CD4-positive, CD25-positive, alpha-beta regulatory T cell (primary cell): ENCODE data around the gene MAP2K3. TPM values are rescaled to one million over a fixed set of nuclear protein-coding genes. Genes with fewer than 3 reads are reported as not detected.

Experiments
- ATAC-seq, 2 donors: fragments of 150-1000 bp; cut with Tn5 transposase; one replicate each; pipeline ENCODE4 v1.10.0; 2021; ENCODE audit warnings: low read depth in 2 of 2, moderate number of reproducible peaks in 2 of 2, moderate library complexity in 1 of 2
- DNase-seq, 3 donors: peaks; one replicate each; pipeline versions ENCODE4 v3.0.0 to v3.0.0-alpha.2; 2012 to 2022; ENCODE audit warnings: mixed read lengths in 1 of 3
- H3K27ac ChIP-seq: one replicate; pipeline ENCODE4 v1.7.0; 2013; ENCODE audit warnings: mild to moderate bottlenecking, low read length; ENCODE audit not compliant: insufficient read depth, poor library complexity, severe bottlenecking
- H3K27me3 ChIP-seq: one replicate; pipeline ENCODE4 v1.7.0; 2013; ENCODE audit warnings: low read length; ENCODE audit not compliant: control insufficient read depth, insufficient read depth
- H3K36me3 ChIP-seq: one replicate; pipeline ENCODE4 v1.7.0; 2013; ENCODE audit warnings: mild to moderate bottlenecking, low read length, moderate library complexity; ENCODE audit not compliant: control insufficient read depth, insufficient read depth
- H3K4me1 ChIP-seq: 2 replicates; pipeline ENCODE4 v1.7.0; 2013; ENCODE audit warnings: mild to moderate bottlenecking, low read length; ENCODE audit not compliant: insufficient read depth, control insufficient read depth, poor library complexity, severe bottlenecking
- H3K4me3 ChIP-seq: one replicate; pipeline ENCODE4 v1.7.0; 2013; ENCODE audit warnings: low read depth, mild to moderate bottlenecking, low read length, moderate library complexity
- H3K9me3 ChIP-seq, 2 experiments: 1 replicate in 1 of 2; 2 replicates in 1 of 2; pipeline ENCODE4 v1.7.0; 2013; ENCODE audit warnings: low read length in 2 of 2, mild to moderate bottlenecking in 1 of 2, moderate library complexity in 1 of 2; ENCODE audit not compliant: control insufficient read depth in 2 of 2
- H3K27ac Mint-ChIP-seq, 3 donors: one replicate each; pipeline ENCODE4 v1.8.0; 2020 to 2022; ENCODE audit warnings: mild to moderate bottlenecking in 3 of 3, mixed read lengths in 3 of 3, moderate library complexity in 2 of 3
- H3K27me3 Mint-ChIP-seq: one replicate; pipeline ENCODE4 v1.8.0; 2022; ENCODE audit warnings: mild to moderate bottlenecking, mixed read lengths
- H3K36me3 Mint-ChIP-seq: one replicate; pipeline ENCODE4 v1.8.0; 2020; ENCODE audit warnings: mixed read lengths
- H3K4me1 Mint-ChIP-seq, 4 donors: one replicate each; pipeline ENCODE4 v1.8.0; 2020 to 2022; ENCODE audit warnings: mixed read lengths in 4 of 4, mild to moderate bottlenecking in 1 of 4
- H3K4me3 Mint-ChIP-seq, 4 donors: one replicate each; pipeline ENCODE4 v1.8.0; 2020 to 2022; ENCODE audit warnings: mild to moderate bottlenecking in 4 of 4, mixed read lengths in 4 of 4, moderate library complexity in 3 of 4
- H3K9me3 Mint-ChIP-seq, 7 donors: one replicate each; pipeline ENCODE4 v1.8.0; 2020 to 2022; ENCODE audit warnings: mixed read lengths in 7 of 7, mild to moderate bottlenecking in 3 of 7, moderate library complexity in 2 of 7
- polyA plus RNA-seq, 4 donors: library from polyadenylated mRNA; unstranded; fragments of 300-500 nt; fragmentation: Illumina TruSeq; gene quantifications; one replicate each; pipeline ENCODE4 v1.2.3, GENCODE V29; 2021
- total RNA-seq: library from RNA; stranded (reverse); gene quantifications from one replicate; pipeline ENCODE4 v1.2.3, GENCODE V29; 2022

Gene MAP2K3
- total and polyA plus RNA-seq, 5 donors from 2014 or later = 63.4 to 71.9 (median 70.6) TPM

DNA sequence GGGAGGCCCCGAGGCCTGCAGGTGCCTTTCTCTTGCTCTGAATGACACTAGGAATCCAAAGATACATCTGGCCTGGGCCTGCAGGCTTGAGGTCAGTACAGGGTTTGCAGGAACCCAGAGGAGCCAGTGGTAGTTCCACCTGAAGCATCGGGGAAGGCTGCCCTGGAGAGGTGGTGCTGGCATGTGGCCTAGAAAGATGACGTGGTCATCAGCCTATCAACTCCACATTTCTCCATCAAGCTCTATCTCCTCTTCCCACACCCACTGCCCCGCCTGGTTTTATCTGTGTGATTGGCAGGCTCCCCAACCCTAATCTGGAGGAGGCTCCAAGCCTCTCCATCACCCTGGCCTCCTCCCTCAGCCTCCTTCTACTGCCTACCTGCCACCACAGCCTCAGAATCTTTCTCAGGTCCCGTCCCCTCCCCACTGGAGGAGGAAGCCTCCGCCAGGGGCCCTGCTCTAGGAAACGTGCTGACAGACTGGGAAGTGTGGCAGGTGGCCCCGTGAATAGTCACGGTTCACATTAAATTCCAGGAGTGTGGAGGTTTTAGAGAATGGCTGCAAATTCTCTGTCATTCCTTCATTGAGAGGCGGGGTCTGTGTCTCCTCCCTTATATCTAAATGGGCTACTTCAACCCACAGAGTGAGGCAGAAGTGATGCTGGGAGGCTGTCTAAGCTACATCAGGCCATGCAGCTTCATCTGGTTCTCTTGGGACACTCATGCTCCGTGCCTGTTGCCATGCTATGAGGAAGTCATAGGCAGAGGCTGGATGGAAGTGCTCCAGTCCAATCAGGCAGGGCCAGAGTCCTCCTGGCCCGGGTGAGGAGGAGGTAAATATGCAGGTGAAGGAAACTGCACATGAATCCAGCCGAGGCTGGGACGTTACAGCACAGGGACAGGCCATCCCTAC, 11.4 kb upstream of the MAP2K3 start:
- H3K9me3 Mint-ChIP-seq = no peaks in the 10 kb centered on the region
- no peaks in the 10 kb centered on the region for H3K36me3 Mint-ChIP-seq
- DNase-seq (no peak), ATAC-seq (no peak)
- H3K27me3 Mint-ChIP-seq = no peaks in the 10 kb centered on the region
- H3K4me1 Mint-ChIP-seq = peaks cover under 1 to 39% (median 24%) of the 10 kb centered on the region in 4 donors
- H3K36me3 ChIP-seq = no peaks in the 10 kb centered on the region
- no peak overlapping the region for H3K27ac ChIP-seq
- H3K27me3 ChIP-seq = no peaks in the 10 kb centered on the region
- peak overlapping the region in 1 of 3 donors; percentile 43 for H3K27ac Mint-ChIP-seq
- H3K4me3 ChIP-seq = no peak overlapping the region
- H3K9me3 ChIP-seq = no peaks in the 10 kb centered on the region
- peak overlapping the region in 1 of 4 donors; percentile 66 for H3K4me3 Mint-ChIP-seq
- H3K4me1 ChIP-seq = peaks cover 31% of the 10 kb centered on the region

DNA sequence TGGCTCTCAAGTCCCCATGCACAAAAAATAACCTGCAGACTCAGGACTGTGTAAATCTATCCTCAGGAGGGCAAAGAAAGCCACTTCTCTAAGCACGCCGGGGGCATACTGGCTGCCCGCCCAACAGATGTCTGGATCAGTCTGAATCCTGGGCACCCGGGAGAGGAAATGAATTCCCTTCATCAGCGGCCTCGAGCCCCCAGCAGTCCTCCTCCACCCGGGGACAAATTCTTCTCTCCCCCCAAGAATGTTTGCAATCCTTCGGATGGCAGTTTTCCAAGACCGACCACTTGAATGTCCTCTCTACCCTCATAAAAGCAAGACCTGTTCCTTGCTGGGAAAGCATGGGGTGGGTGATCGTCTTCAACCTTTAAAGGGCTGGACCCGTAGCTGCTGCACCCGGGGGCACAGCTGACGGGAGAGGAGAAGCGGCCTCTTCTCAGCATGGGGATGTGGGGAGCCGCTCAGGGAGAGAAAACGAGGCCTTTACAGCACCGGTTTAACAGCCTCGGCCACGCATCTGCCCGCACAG, 9.4 kb upstream of the MAP2K3 start:
- Histone ChIP-seq H3K27ac (peak overlapping the region; percentile 89), H3K27me3 (no peaks in the 10 kb centered on the region), H3K4me3 (peak overlapping the region; percentile 19), H3K9me3 (no peaks in the 10 kb centered on the region), H3K36me3 (no peaks in the 10 kb centered on the region), H3K4me1 (peaks cover 39% of the 10 kb centered on the region)
- ATAC-seq (peak in 1 of 2 donors; percentile 1), DNase-seq (no peak)
- peak overlapping the region; percentile 66 to 96 (median 90) for H3K4me3 Mint-ChIP-seq
- H3K9me3 Mint-ChIP-seq = no peaks in the 10 kb centered on the region
- no peaks in the 10 kb centered on the region for H3K27me3 Mint-ChIP-seq
- H3K36me3 Mint-ChIP-seq = no peaks in the 10 kb centered on the region
- peak overlapping the region in 1 of 3 donors; percentile 42 for H3K27ac Mint-ChIP-seq
- H3K4me1 Mint-ChIP-seq = peaks cover 9 to 44% (median 27%) of the 10 kb centered on the region in 4 donors

DNA sequence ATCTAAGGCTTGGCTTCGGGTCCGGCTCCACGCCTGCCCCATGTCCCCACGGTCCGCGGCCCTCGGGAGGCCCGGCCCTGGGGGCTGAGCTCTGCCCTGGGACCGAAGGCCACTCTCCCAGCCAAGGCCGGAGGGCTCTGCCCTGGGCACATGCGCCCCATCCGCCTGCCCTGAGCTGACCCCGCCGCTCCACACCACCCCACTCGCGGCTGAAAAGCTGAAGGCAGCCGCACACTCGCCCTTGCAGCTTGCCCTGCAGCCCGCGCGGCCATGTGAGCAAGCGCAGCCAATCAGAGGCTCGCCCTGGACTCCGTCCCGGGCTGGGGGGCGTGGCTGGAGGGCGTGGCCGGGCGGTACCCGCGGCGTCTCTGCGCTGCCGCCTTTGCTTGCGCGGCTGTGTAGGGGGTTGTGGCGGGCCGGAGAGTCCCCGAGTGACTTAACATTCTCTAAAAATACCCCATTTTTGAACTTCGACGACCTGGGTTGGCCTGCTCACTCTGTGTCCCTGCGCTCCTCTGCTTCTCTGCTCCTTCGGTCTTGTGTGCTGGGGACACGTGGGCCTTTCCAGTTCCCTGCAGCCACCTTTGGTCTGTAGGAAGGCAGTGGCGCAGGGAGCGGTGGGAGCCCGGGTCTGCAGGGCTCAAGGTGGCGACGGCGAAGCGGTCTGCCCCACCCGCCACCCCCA, 8.8 kb upstream of the MAP2K3 start:
- peak overlapping the region; percentile 89 for H3K27ac ChIP-seq
- peaks cover 9 to 50% (median 31%) of the 10 kb centered on the region in 4 donors for H3K4me1 Mint-ChIP-seq

DNA sequence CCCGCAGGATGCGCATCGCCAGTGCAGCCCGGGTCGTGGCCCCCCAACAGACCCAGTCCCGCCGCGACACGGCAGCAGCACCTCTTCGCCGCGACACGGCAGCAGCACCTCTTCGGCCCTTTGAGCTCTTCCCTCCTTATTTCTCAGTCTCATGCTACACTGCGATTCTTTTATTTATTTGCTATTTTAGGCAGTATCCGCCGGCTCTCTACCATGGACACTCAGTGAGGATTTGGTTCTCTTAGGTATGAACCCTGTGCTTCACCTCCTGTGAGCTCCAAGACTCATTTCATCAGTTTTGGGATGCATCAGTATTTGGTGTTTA, 8.3 kb upstream of the MAP2K3 start:
- Mint-ChIP-seq H3K4me1 (peaks cover 9 to 52% (median 31%) of the 10 kb centered on the region in 4 donors), H3K4me3 (peak overlapping the region; percentile 66 to 96 (median 90)), H3K27ac (peak overlapping the region; percentile 75 to 92 (median 89)), H3K9me3 (no peaks in the 10 kb centered on the region), H3K36me3 (no peaks in the 10 kb centered on the region), H3K27me3 (no peaks in the 10 kb centered on the region)
- peaks cover 43% of the 10 kb centered on the region for H3K4me1 ChIP-seq
- H3K27me3 ChIP-seq = no peaks in the 10 kb centered on the region
- peak overlapping the region; percentile 71 for H3K4me3 ChIP-seq
- H3K27ac ChIP-seq = peak overlapping the region; percentile 89
- H3K9me3 ChIP-seq = no peaks in the 10 kb centered on the region
- DNase-seq (no peak), ATAC-seq (no peak)
- no peaks in the 10 kb centered on the region for H3K36me3 ChIP-seq

More for the DNA sequence above, 8.8 kb upstream of the MAP2K3 start:
- H3K36me3 Mint-ChIP-seq = no peaks in the 10 kb centered on the region
- DNase-seq (peak; percentile 86 to 92 (median 91)), ATAC-seq (peak; percentile 83 to 85)
- peak overlapping the region; percentile 75 to 89 (median 85) for H3K27ac Mint-ChIP-seq
- Histone ChIP-seq H3K27me3 (no peaks in the 10 kb centered on the region), H3K4me1 (peaks cover 43% of the 10 kb centered on the region), H3K4me3 (peak overlapping the region; percentile 51), H3K9me3 (no peaks in the 10 kb centered on the region), H3K36me3 (no peaks in the 10 kb centered on the region)
- peak overlapping the region; percentile 66 to 96 (median 90) for H3K4me3 Mint-ChIP-seq
- H3K9me3 Mint-ChIP-seq = no peaks in the 10 kb centered on the region
- H3K27me3 Mint-ChIP-seq = no peaks in the 10 kb centered on the region

DNA sequence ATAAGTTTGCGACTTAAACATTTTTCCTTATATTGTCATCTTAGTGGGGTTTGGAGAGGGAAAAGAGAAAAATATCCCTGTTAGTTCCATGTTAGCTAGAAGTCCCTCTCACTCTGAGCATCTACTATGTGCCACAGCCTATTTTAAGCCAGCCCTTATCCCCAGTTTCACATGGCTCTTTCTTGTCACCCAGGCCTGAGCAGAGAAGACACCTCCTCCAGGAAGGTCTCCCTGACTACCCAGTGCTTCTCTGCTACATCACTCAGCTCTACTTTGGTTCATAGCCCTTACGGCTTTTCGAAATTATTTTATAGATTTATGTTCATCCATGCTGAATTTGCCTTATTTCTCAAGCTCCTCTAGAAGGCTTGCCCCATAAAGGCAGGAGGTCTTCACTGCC, 7.2 kb upstream of the MAP2K3 start:
- H3K36me3 Mint-ChIP-seq = no peaks in the 10 kb centered on the region
- H3K9me3 Mint-ChIP-seq = no peaks in the 10 kb centered on the region
- peaks cover 43% of the 10 kb centered on the region for H3K4me1 ChIP-seq
- H3K27ac Mint-ChIP-seq = peak overlapping the region in 2 of 3 donors; percentile 11 to 88
- ATAC-seq (no peak), DNase-seq (no peak)
- peak overlapping the region in 3 of 4 donors; percentile 23 to 66 (median 59) for H3K4me3 Mint-ChIP-seq
- H3K27ac ChIP-seq = no peak overlapping the region
- H3K4me1 Mint-ChIP-seq = peaks cover 9 to 53% (median 32%) of the 10 kb centered on the region in 4 donors
- no peaks in the 10 kb centered on the region for H3K36me3 ChIP-seq
- no peaks in the 10 kb centered on the region for H3K27me3 ChIP-seq
- no peaks in the 10 kb centered on the region for H3K9me3 ChIP-seq
- H3K4me3 ChIP-seq = no peak overlapping the region
- H3K27me3 Mint-ChIP-seq = no peaks in the 10 kb centered on the region

DNA sequence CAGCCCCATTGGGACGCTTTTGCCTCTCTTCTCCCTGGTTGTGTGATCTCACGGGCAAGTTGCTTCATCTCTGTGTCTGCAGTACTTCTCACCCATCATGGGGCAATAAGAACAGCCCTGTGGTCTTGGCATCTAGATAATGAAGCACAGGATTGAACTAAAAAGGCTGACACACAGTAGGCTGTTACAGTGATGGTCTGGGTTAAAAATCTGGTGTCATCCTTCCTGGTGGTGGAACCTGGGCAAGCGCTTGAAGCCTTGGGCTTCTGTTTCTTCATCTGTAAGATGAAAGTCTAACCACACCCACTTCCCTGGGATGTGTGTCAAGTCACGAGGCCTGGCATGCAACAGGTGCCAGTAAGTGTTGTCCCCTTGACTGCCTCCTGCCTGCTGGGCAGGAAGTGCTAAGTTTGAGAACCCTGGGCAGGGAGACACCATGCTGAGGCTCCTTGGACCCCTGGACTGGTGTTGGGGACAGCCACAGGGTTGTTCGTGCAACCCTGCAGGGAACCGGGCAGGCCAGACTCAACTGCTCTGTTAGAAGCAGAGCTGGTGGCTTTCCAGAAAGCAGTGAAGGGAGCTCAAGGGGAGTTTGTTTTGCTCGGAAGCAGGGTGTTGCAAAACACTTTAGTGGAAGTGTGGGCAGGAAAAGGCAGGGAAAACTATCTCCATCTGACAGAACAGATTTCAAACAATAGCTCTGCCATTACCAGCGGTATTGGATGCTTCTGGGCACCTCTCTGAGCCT, 5.9 kb upstream of the MAP2K3 start:
- Histone ChIP-seq H3K27me3 (no peaks in the 10 kb centered on the region), H3K4me1 (peaks cover 47% of the 10 kb centered on the region), H3K36me3 (no peaks in the 10 kb centered on the region), H3K27ac (peak overlapping the region; percentile 60), H3K4me3 (peak overlapping the region; percentile 24), H3K9me3 (no peaks in the 10 kb centered on the region)
- Mint-ChIP-seq H3K27ac (peak overlapping the region; percentile 89 to 96 (median 91)), H3K9me3 (no peaks in the 10 kb centered on the region), H3K4me1 (peaks cover 9 to 56% (median 35%) of the 10 kb centered on the region in 4 donors), H3K4me3 (peak overlapping the region; percentile 42 to 95 (median 78)), H3K36me3 (no peaks in the 10 kb centered on the region), H3K27me3 (no peaks in the 10 kb centered on the region)
- peak; percentile 18 to 33 for ATAC-seq
- DNase-seq = peak in 2 of 3 donors; percentile 58 to 92

DNA sequence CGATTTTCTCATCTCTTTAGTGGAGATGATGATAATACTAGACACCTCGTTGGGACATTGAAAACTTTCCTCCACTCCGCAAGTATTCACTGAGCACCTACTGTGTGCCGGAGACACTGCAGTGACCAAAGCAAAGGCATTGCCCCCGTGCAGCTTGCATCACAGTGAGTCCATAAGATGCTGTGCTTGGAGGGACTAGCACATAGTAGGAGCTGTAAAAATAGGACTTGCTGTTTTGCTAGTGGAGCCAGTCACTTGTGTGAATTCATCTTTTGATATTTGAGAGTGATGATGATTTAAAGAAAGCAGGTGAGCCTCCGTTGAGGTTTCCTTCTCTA, 5.3 kb upstream of the MAP2K3 start:
- peaks cover 51% of the 10 kb centered on the region for H3K4me1 ChIP-seq
- Mint-ChIP-seq H3K4me1 (peaks cover 9 to 56% (median 36%) of the 10 kb centered on the region in 4 donors), H3K4me3 (peak overlapping the region in 2 of 4 donors; percentile 83 to 95), H3K27ac (peak overlapping the region in 2 of 3 donors; percentile 91 to 96), H3K36me3 (no peaks in the 10 kb centered on the region), H3K27me3 (no peaks in the 10 kb centered on the region), H3K9me3 (no peaks in the 10 kb centered on the region)
- H3K4me3 ChIP-seq = no peak overlapping the region
- no peaks in the 10 kb centered on the region for H3K9me3 ChIP-seq
- DNase-seq = no peak
- H3K27me3 ChIP-seq = no peaks in the 10 kb centered on the region
- ATAC-seq = no peak
- peak overlapping the region; percentile 38 for H3K27ac ChIP-seq
- no peaks in the 10 kb centered on the region for H3K36me3 ChIP-seq
